IMR-90 (cell line): Measurements from ENCODE around the gene TMEM72. TPM values are rescaled to one million over a fixed set of nuclear protein-coding genes. Genes with fewer than 3 reads are reported as not detected.

Experiments used
- ATAC-seq: fragments of 200-7000 bp; cut with Tn5 transposase; 2 replicates; pipeline ENCODE4 v1.9.1; 2020; ENCODE audit warnings: low read depth, mild to moderate bottlenecking, moderate library complexity
- BruUV-seq: library from RNA; stranded (reverse); fragments of 400-500 nt; replicated peaks from 2 replicates; lab custom pipeline; 2021; lab: Mats Ljungman, UMichigan
- CTCF ChIA-PET: fragments of 300-600 bp; formaldehyde crosslinking; extraction: SDS; loops from one replicate; lab custom pipeline; 2021; ENCODE audit warnings: antibody characterized with exemption; lab: Yijun Ruan, JAX
- POLR2A ChIA-PET: fragments of 300-600 bp; sonication (Branson Sonifier 250); formaldehyde crosslinking; loops from one replicate; lab custom pipeline; 2022; ENCODE audit warnings: antibody characterized with exemption; ENCODE audit not compliant: unreplicated experiment; lab: Charles Lee
- DNase-seq: peaks from one replicate; pipeline ENCODE4 v3.0.0; 2013
- H2AFZ ChIP-seq: replicated peaks from 2 replicates; pipeline ENCODE3; 2013; ENCODE audit warnings: low read length, mild to moderate bottlenecking; ENCODE audit not compliant: poor library complexity
- H2AK5ac ChIP-seq: 2 replicates; pipeline ENCODE4 v1.6.1; 2013; ENCODE audit warnings: low read depth, low read length, inconsistent platforms
- H2AK9ac ChIP-seq: replicated peaks from 2 replicates; pipeline ENCODE3; 2013; ENCODE audit warnings: mild to moderate bottlenecking, low read depth, low read length, moderate library complexity; ENCODE audit not compliant: poor library complexity
- H2BK120ac ChIP-seq: 2 replicates; pipeline ENCODE4 v1.6.1; 2013; ENCODE audit warnings: low read depth, low read length, inconsistent platforms
- H2BK15ac ChIP-seq: 3 replicates; pipeline ENCODE4 v1.6.1; 2013; ENCODE audit warnings: low read depth, low read length, inconsistent platforms
- H2BK20ac ChIP-seq: 2 replicates; pipeline ENCODE4 v1.6.1; 2013; ENCODE audit warnings: low read depth, mild to moderate bottlenecking, inconsistent platforms, low read length, moderate library complexity
- H2BK5ac ChIP-seq: 2 replicates; pipeline ENCODE4 v1.6.1; 2013; ENCODE audit warnings: mild to moderate bottlenecking, low read depth, low read length, inconsistent platforms; ENCODE audit not compliant: poor library complexity, severe bottlenecking
- H3K14ac ChIP-seq: replicated peaks from 2 replicates; pipeline ENCODE4 v1.6.1; 2013; ENCODE audit warnings: low read depth, low read length, inconsistent platforms
- H3K18ac ChIP-seq: 2 replicates; pipeline ENCODE4 v1.6.1; 2013; ENCODE audit warnings: low read depth, low read length, control low read depth
- H3K23ac ChIP-seq: 2 replicates; pipeline ENCODE4 v1.6.1; 2013; ENCODE audit warnings: low read depth, low read length, inconsistent platforms
- H3K27ac ChIP-seq: 2 replicates; pipeline ENCODE4 v1.5.1; 2013; ENCODE audit warnings: mild to moderate bottlenecking, control low read depth, low read length; ENCODE audit not compliant: insufficient read depth
- H3K27me3 ChIP-seq: 2 replicates; pipeline ENCODE4 v1.6.1; 2013; ENCODE audit warnings: low read length; ENCODE audit not compliant: control insufficient read depth, insufficient read depth
- H3K36me3 ChIP-seq: 2 replicates; pipeline ENCODE4 v1.6.1; 2013; ENCODE audit warnings: low read length, mixed read lengths; ENCODE audit not compliant: control insufficient read depth, insufficient read depth
- H3K4ac ChIP-seq: 2 replicates; pipeline ENCODE4 v1.6.1; 2013; ENCODE audit warnings: low read depth, low read length, inconsistent platforms
- H3K4me1 ChIP-seq: 2 replicates; pipeline ENCODE4 v1.6.1; 2013; ENCODE audit warnings: low read length, mixed read lengths; ENCODE audit not compliant: control insufficient read depth, insufficient read depth
- H3K4me2 ChIP-seq: 2 replicates; pipeline ENCODE4 v1.6.1; 2013; ENCODE audit warnings: low read depth, mild to moderate bottlenecking, control low read depth, low read length, moderate library complexity
- H3K4me3 ChIP-seq: 2 replicates; pipeline ENCODE4 v1.5.1; 2013; ENCODE audit warnings: low read depth, mild to moderate bottlenecking, control low read depth, low read length, moderate library complexity; ENCODE audit not compliant: insufficient read depth
- H3K56ac ChIP-seq: 2 replicates; pipeline ENCODE4 v1.6.1; 2013; ENCODE audit warnings: low read length, inconsistent platforms; ENCODE audit not compliant: insufficient read depth; ENCODE audit errors: extremely low read depth
- H3K79me1 ChIP-seq, 2 experiments: 2 replicates each; pipeline ENCODE4 v1.6.1; 2013; ENCODE audit warnings: low read length in 2 of 2, inconsistent platforms in 1 of 2, low read depth in 1 of 2
- H3K9ac ChIP-seq: 2 replicates; pipeline ENCODE4 v1.6.1; 2013; ENCODE audit warnings: low read depth, low read length, control low read depth
- H3K9me1 ChIP-seq: 2 replicates; pipeline ENCODE4 v1.6.1; 2013; ENCODE audit warnings: low read length, inconsistent platforms; ENCODE audit not compliant: insufficient read depth
- H3K9me3 ChIP-seq: 2 replicates; pipeline ENCODE4 v1.6.1; 2013; ENCODE audit warnings: low read length; ENCODE audit not compliant: control insufficient read depth, insufficient read depth
- H4K20me1 ChIP-seq: 2 replicates; pipeline ENCODE4 v1.6.1; 2013; ENCODE audit warnings: low read length, inconsistent platforms; ENCODE audit not compliant: insufficient read depth
- H4K5ac ChIP-seq: 2 replicates; pipeline ENCODE4 v1.6.1; 2013; ENCODE audit warnings: mild to moderate bottlenecking, low read depth, low read length, control low read depth
- H4K8ac ChIP-seq, 2 experiments: 2 replicates each; pipeline ENCODE4 v1.6.1; 2013; ENCODE audit warnings: low read depth in 2 of 2, low read length in 2 of 2, control low read depth in 1 of 2, inconsistent platforms in 1 of 2
- H4K91ac ChIP-seq: 2 replicates; pipeline ENCODE4 v1.6.1; 2013; ENCODE audit warnings: low read depth, low read length, inconsistent platforms; ENCODE audit not compliant: insufficient read depth
- BHLHE40 ChIP-seq: fragments of 150-350 bp; IDR thresholded peaks from 2 replicates; pipeline ENCODE4 v1.6.1; 2016; ENCODE audit warnings: mild to moderate bottlenecking, low read depth, low read length
- CTCF ChIP-seq: conservative IDR thresholded peaks from 2 replicates; pipeline ENCODE4 v1.5.1; 2012; ENCODE audit warnings: mild to moderate bottlenecking, low read depth, low read length, improper control_type of control experiment
- MAZ ChIP-seq: IDR thresholded peaks from 2 replicates; pipeline ENCODE4 v1.6.1; 2012; ENCODE audit warnings: low read depth, mild to moderate bottlenecking, low read length, improper control_type of control experiment, moderate library complexity, borderline replicate concordance
- NFE2L2 ChIP-seq: fragments of 150-350 bp; IDR thresholded peaks from 2 replicates; pipeline ENCODE4 v1.6.1; 2016; ENCODE audit warnings: low read depth, mild to moderate bottlenecking, low read length
- RAD21 ChIP-seq: IDR thresholded peaks from 2 replicates; pipeline ENCODE4 v1.6.1; 2012; ENCODE audit warnings: low read length, improper control_type of control experiment
- RCOR1 ChIP-seq: IDR thresholded peaks from 2 replicates; pipeline ENCODE4 v1.6.1; 2012; ENCODE audit warnings: mild to moderate bottlenecking, low read length, improper control_type of control experiment; ENCODE audit not compliant: insufficient replicate concordance
- SMC3 ChIP-seq: fragments of 150-350 bp; IDR thresholded peaks from 2 replicates; pipeline ENCODE4 v1.6.1; 2016; ENCODE audit warnings: low read depth, mild to moderate bottlenecking, antibody characterized with exemption, low read length, moderate library complexity
- WGBS, 2 experiments: methylation state at CpG; one replicate each; pipeline versions ENCODE4 v1.1.5 to v1.1.7; 2013; ENCODE audit warnings: missing lambda C conversion rate in 2 of 2; ENCODE audit not compliant: insufficient read length in 1 of 2; ENCODE audit errors: extremely low coverage in 2 of 2; 5-methylcytosine and 5-hydroxymethylcytosine counted together
- dilution Hi-C: fragments of 300-500 bp; cut with HindIII; formaldehyde crosslinking; loops from one replicate; pipeline ENCODE4 v1.14.3; 2018; ENCODE audit warnings: low sequenced_read_pairs; ENCODE audit not compliant: unreplicated experiment
- in situ Hi-C: fragments of 300-500 bp; cut with MboI; formaldehyde crosslinking; loops from 3 replicates; pipeline ENCODE4 v1.14.3; 2019; ENCODE audit warnings: low sequenced_read_pairs, inconsistent platforms, mixed read lengths
- intact Hi-C: fragments of 100-400 bp; cut with micrococcal nuclease; formaldehyde crosslinking; loops from 2 replicates; pipeline ENCODE4 v1.10.0; 2022
- polyA plus RNA-seq, 3 experiments: library from polyadenylated mRNA; depleted of rRNA; stranded (reverse); fragments of >200 nt; gene quantifications; 2 replicates each; pipeline ENCODE4 v1.2.3, GENCODE V29; 2012; ENCODE audit warnings: low replicate concordance in 1 of 3
- total RNA-seq: library from RNA; depleted of rRNA; stranded (reverse); fragments of >200 nt; gene quantifications from 2 replicates; pipeline ENCODE4 v1.2.3, GENCODE V29; 2012

TMEM72 gene
- total and polyA plus RNA-seq, 2 of the 4 experiments (the other 2 are of a cell fraction) = not detected

DNA sequence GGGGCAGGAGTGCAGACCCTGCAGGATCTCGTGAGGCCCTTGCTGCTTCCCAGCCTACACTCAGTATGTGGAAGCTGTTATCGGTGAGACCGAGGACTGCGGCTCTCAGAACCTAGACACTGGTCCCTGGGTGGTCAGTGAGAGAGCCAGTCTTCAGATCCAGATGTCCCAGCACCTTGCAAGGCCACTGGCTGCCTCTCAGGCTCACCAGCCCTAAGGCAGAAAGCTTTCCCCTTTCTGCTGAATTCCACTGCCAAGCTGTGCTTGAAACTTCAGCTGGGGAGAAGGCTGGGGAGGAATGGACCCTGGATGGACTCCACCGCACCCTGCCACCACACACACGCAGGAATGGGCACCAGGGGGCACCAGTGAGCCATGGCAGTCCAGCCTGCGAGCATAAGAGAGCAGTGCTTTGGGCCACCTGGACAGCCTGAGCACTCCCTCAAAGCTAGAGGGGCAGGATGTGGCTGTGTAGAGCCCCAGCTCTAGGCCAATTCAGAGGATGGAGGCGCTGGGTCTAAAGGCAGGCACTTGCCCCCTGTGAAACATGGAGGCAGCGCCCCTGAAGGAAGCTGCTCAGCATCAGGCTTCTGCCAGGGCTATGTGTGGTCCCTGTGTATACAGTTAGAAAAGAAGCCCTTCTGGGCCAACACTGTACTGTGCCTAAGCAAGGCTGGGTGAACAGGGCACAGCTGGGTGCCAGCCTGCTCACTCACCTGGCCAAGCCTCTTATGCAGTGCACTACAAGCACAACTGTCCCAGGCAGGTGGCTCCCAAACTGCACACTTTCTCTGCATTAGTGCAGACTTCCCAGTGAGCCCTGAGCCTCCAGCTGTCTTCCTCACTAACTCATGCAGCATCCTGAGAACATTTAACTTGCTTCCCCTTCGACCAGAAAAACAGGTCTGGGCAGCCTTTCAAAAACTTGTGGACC lies 21.6 kb downstream of the TMEM72 start:
- no peak overlapping the region for H3K56ac ChIP-seq
- H2BK120ac ChIP-seq = peak overlapping the region; percentile 77
- in situ Hi-C loops (no loop called here), intact Hi-C loops (loop anchor here (1.0 to 5.0 kb wide), 5 partner anchors 43 to 318 kb away; partner anchors contain the start of gene ZNF22), dilution Hi-C loops (no loop called here)
- H3K9ac ChIP-seq = no peak overlapping the region
- H3K14ac ChIP-seq = no peak overlapping the region
- peak; percentile 94 for ATAC-seq
- no peaks in the 10 kb centered on the region for H3K9me3 ChIP-seq
- peaks cover 9% of the 10 kb centered on the region; the same call in 1 of the 2 replicates for H3K9me1 ChIP-seq
- no peaks in the 10 kb centered on the region for H3K36me3 ChIP-seq
- no peak overlapping the region for H3K18ac ChIP-seq
- peak overlapping the region; percentile 81 for H2AFZ ChIP-seq
- H2AK5ac ChIP-seq = peak overlapping the region; percentile 53; the same call in 1 of the 2 replicates
- H2BK20ac ChIP-seq = peak overlapping the region; percentile 79
- H2AK9ac ChIP-seq = peak overlapping the region; percentile 47
- POLR2A ChIA-PET = no interaction called here
- H2BK5ac ChIP-seq = no peak overlapping the region
- H2BK15ac ChIP-seq = no peak overlapping the region; the same call in 2 of the 3 replicates
- BruUV-seq = no TSS peak
- peaks cover 15% of the 10 kb centered on the region for H3K4me1 ChIP-seq
- no peaks in the 10 kb centered on the region for H3K79me1 ChIP-seq
- no peak overlapping the region for H3K27ac ChIP-seq
- H3K4me3 ChIP-seq = no peak overlapping the region
- no peak overlapping the region for H3K4me2 ChIP-seq
- no peak overlapping the region for H4K91ac ChIP-seq
- H4K5ac ChIP-seq = no peak overlapping the region
- WGBS, 2 experiments = no CpG with 5 or more reads among the region's 10 CpGs
- peak overlapping the region; percentile 63; the same call in 1 of the 2 replicates for H3K4ac ChIP-seq
- CTCF ChIA-PET = interaction anchor here (0.6 to 1.7 kb wide), 16 partner anchors 12 to 75 kb away, joined by 3 to 11 read pairs (median 4); partner anchors contain the start of gene DEPP1
- peak; percentile 81 for DNase-seq
- H3K23ac ChIP-seq = no peak overlapping the region
- no peaks in the 10 kb centered on the region for H4K20me1 ChIP-seq
- no peaks in the 10 kb centered on the region; the same call in 1 of the 2 replicates for H3K27me3 ChIP-seq
- H4K8ac ChIP-seq = peak overlapping the region in 1 of 2 experiments; percentile 60; a peak in 1 of 4 replicates
- TF ChIP-seq NFE2L2 (no peak), SMC3 (peak; percentile 93), RAD21 (peak; percentile 94), MAZ (peak; percentile 44; the same call in 1 of the 2 replicates), RCOR1 (peak; percentile 14), CTCF (peak; percentile 95), BHLHE40 (no peak)
